SK-N-MC (cell line): Measurements from ENCODE around the gene EIF3D.

Experiments
- EZH2 ChIP-seq: fragments of 200-600 bp; sonication (generic); IDR thresholded peaks from one replicate; pipeline ENCODE4 v1.6.1; 2017; ENCODE audit warnings: antibody characterized with exemption
- POLR2AphosphoS5 ChIP-seq: IDR thresholded peaks from 2 replicates; pipeline ENCODE4 v1.6.1; 2012; ENCODE audit warnings: mild to moderate bottlenecking, low read depth, low read length, borderline replicate concordance

DNA sequence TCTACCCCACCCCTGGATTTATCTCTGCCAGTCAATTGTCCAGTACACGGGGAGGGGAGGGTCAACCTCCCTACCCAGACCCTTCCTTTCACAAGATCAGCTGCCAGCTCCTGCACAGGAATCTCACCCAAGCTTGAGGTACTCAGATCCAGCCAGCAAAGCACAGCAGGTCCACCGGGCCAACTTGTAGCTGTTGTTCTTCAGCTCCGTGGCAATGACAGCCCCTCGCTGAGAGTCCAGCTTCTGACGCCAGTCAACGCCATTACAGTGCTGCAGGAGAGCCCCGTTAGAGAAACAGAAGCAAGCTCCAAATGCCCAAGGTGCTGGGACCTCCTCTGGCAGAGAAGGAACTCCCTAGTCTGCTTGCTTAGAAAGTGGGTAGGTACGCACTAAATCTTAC, 16.6 kb downstream of the EIF3D start:
- TF ChIP-seq POLR2AphosphoS5 (no peak), EZH2 (no peak)
